GM19099 (cell line): ENCODE measurements around the gene SEC24C.
"Not testable (repeated sequence)": the region's sequence is repeated elsewhere in the genome, so short reads cannot be mapped to it uniquely, and the experiment has no call there.

Experiments used
- POLR2A ChIP-seq: IDR thresholded peaks from 3 replicates; pipeline ENCODE4 v1.6.1; 2011; ENCODE audit warnings: low read depth; ENCODE audit not compliant: insufficient read length; ENCODE audit errors: extremely low read depth

SEC24C gene

GRCh38 chr10:73743905-73744663, at the start of gene SEC24C:
Gene SEC24C (plus strand): TSS chr10:73744372. CDS start chr10:73746833, 2,461 bp downstream.
- TF ChIP-seq POLR2A = peak; percentile 86

- TF ChIP-seq POLR2A = not testable (repeated sequence)
These were observed 46.5 kb upstream of the SEC24C start, which contains the start of gene AGAP5 for GRCh38 chr10:73697675-73698159. Gene AGAP5 (minus strand): TSS chr10:73698109. CDS start chr10:73697755, 354 bp downstream.

DNA sequence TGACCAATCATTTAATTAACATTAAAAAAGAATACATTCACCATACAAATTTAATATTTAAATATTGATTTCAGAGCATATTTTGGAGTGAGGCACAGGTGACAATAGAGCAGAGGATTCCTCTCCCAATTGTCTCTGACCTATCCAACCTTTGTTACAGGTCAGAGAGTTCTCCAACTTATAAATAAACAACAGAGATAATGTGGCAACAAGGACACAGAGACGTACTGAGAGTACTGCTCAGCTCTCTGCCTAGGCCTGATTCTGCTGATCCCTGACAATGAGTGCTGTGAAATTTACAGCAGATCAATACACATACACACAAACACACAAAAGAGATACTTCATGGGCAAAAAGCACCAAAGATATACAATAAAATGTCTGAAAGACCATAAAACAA, 27.9 kb upstream of the SEC24C start:
- TF ChIP-seq POLR2A = no peak

- no peak for TF ChIP-seq POLR2A
These were observed 26.6 kb upstream of the SEC24C start for GRCh38 chr10:73717556-73717955.

DNA sequence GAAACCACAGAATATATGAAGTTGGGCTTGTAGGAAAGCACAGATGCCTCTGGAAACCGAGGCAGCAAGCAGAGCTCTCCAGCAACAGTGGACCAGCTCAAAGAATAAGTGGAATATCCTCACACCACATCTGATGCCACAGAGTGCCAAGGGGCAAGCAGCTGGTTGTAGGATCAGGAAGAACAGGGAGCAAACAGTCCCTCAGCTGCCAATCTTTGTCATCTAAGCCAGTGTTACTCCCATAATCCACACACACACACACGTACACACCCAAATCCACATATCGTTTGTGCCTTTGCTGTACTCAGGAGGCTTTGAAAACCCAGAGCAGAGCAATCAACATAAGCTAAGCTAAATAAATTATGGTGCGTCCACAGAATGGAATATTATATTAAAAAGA, 20.7 kb upstream of the SEC24C start:
- no peak for TF ChIP-seq POLR2A

- TF ChIP-seq POLR2A = peak; percentile 93
These were observed 13.8 kb upstream of the SEC24C start for GRCh38 chr10:73730153-73730906.

DNA sequence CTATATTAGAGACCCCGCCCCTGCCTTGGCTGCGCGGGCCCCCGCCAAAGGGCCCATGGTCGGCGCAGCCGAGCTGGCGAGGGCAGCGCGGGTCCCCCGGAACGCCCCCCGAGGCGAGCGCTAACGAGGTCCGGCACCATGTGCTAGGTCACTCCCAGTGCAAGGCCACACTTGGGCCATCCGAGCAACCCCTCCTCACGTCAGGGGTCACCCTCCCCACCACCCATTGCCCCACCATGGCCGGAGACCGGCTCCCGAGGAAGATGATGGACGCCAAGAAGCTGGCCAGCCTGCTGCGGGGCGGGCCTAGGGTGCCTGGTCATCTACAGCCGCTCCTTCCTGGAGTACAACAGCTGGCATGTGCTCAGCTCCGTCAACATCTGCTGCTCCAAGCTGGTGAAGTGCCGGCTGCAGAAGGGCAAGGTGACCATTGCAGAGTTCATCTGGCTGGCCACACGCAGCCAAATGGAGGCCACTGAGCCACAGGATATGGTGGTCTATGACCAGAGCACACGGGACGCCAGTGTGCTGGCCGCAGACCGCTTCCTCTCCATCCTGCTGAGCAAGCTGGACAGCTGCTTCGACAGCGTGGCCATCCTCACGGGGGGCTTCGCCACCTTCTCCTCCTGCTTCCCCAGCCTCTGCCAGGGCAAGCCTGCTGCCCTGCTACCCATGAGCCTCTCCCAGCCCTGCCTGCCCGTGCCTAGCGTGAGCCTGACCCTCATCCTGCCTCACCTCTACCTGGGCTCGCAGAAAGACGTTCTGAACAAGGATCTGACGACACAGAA, 12.4 kb upstream of the SEC24C start:
- TF ChIP-seq POLR2A = no peak

GRCh38 chr10:73732426-73732825, 11.7 kb upstream of the SEC24C start:
- no peak for TF ChIP-seq POLR2A

DNA sequence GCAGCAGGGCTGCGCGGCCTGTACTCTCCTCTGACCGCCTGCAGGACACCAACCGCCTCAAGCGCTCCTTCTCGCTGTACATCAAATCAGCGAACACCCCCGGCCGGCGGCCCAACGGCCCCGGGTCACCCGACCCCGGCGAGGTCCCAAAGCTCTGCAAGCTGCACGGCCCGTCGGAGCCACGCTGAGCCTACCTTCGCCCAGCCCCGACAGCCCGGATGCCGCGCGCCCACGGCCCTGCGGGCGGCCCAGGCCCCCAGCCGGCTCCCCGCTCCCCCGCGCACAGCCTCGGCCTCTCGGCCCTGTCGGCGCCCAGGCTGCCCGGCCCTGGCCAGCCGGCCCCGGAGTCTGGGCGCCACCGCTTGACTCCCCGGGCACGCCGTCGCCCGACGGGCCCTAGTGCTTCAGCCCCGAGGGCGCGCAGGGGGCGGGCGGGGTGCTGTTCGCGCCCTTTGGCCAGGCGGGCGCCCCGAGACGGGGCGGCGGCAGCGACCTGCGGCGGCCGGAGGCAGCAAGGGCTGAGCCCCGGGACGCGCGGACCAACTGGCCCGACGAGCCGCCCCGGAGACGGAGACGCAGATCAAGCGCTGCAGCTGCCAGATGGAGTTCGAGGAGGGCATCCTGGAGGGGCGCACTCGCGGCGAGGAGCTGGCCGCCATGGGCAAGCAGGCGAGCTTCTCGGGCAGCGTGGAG, 11.1 kb upstream of the SEC24C start:
- no peak for TF ChIP-seq POLR2A

GRCh38 chr10:73734028-73734720, 10.0 kb upstream of the SEC24C start:
- no peak for TF ChIP-seq POLR2A

DNA sequence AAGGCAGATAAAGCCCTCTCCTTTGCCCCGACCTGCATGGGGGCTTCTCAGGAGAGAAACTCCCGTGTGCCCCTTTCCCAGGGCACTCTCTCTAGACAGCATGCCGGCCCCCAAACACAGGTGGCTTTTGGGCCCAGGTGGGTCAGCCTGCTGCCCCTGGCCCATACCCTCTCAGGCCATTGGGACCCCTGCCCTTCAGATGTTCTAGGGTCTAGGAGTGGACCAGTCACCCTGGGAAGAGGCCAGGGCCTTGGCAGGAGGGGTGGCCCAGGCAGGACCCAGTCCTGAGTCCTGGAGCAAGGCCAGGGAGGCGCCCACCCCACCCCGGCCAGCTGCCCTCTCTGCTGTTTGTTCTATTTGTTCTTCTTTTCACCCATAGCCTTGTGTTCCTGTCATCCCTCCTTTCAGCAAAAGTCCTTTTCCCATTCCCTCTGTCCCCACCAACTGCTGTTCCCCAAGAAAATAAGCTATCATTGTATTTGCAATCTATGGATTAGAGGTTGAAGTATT, 9.3 kb upstream of the SEC24C start:
- TF ChIP-seq POLR2A = no peak

- TF ChIP-seq POLR2A = no peak
These were observed 1.8 kb upstream of the SEC24C start for GRCh38 chr10:73742454-73742734.

- no peak for TF ChIP-seq POLR2A
These were observed 756 bp upstream of the SEC24C start for GRCh38 chr10:73743327-73743904.

- no peak for TF ChIP-seq POLR2A
These were observed 448 bp downstream of the SEC24C start for GRCh38 chr10:73744664-73744975.
